ENCODE measurements around the gene FCHO2. TPM values are rescaled to one million over a fixed set of nuclear protein-coding genes. Genes with fewer than 3 reads are reported as not detected.

FCHO2 gene
- total RNA-seq, 4 donors from 2014 or later: 24.9 to 37.5 (median 30.7) TPM

- Histone ChIP-seq H3K9me3 (peaks cover 0 to 7% (median 0%) of the 10 kb centered on the region in 4 donors), H3K4me3 (no peak overlapping the region), H3K27me3 (peaks cover 0 to 26% of the 10 kb centered on the region in 2 donors), H3K4me1 (peaks cover 0 to 17% (median 7%) of the 10 kb centered on the region in 4 donors), H3K36me3 (no peaks in the 10 kb centered on the region), H3K27ac (peak overlapping the region in 1 of 4 donors; percentile 19)
- WGBS, 2 donors: 72 to 73% methylated on average over 5 of the region's 5 CpGs
- no peak for DNase-seq (ENCODE audit: low spot score in 2 of 2)
- TF ChIP-seq CTCF (IDR thresholded peaks at IDR 0.05): no peak
- no peak for TF ChIP-seq EP300 (IDR thresholded peaks at IDR 0.05)
Measured at GRCh38 chr5:73118391-73118973, 162.6 kb downstream of the FCHO2 start.

GRCh38 chr5:73119451-73120157 lies 163.8 kb downstream of the FCHO2 start:
- Histone ChIP-seq H3K9me3 (peaks cover 0 to 7% (median 0%) of the 10 kb centered on the region in 4 donors), H3K4me3 (peak overlapping the region; percentile 3 to 62 (median 36)), H3K36me3 (no peaks in the 10 kb centered on the region), H3K27ac (peak overlapping the region in 2 of 4 donors; percentile 16 to 82), H3K27me3 (peaks cover 0 to 26% of the 10 kb centered on the region in 2 donors), H3K4me1 (peaks cover 0 to 17% (median 7%) of the 10 kb centered on the region in 4 donors)
- DNase-seq (ENCODE audit: low spot score in 2 of 2): no peak
- no peak for TF ChIP-seq EP300 (IDR thresholded peaks at IDR 0.05)
- 39 to 50% methylated on average over 23 to 25 of the region's 40 CpGs for WGBS, 2 donors

GRCh38 chr5:73120222-73121118 lies 164.6 kb downstream of the FCHO2 start, which contains the start of gene TMEM171:
TSS of gene TMEM171 (plus strand) at chr5:73120575. CDS start at chr5:73123374, 2,799 bp downstream.
- Histone ChIP-seq H3K4me1 (peaks cover 0 to 17% (median 7%) of the 10 kb centered on the region in 4 donors), H3K4me3 (peak within 1 kb of the TSS; percentile 3 to 62 (median 36)), H3K27ac (peak within 1 kb of the TSS in 2 of 4 donors; percentile 16 to 82), H3K9me3 (peaks cover 0 to 7% (median 0%) of the 10 kb centered on the region in 4 donors), H3K27me3 (peaks cover 0 to 26% of the 10 kb centered on the region in 2 donors), H3K36me3 (no peaks in the 10 kb centered on the region)
- DNase-seq (ENCODE audit: low spot score in 2 of 2): no peak
- no peak for TF ChIP-seq CTCF (IDR thresholded peaks at IDR 0.05)
- no peak for TF ChIP-seq POLR2A (IDR thresholded peaks at IDR 0.05)
- no peak for TF ChIP-seq EP300 (IDR thresholded peaks at IDR 0.05)
- 0 to 2% methylated on average over 34 to 45 of the region's 94 CpGs for WGBS, 2 donors

GRCh38 chr5:73121119-73121463 lies 165.2 kb downstream of the FCHO2 start:
- no peaks in the 10 kb centered on the region for H3K36me3 ChIP-seq
- peaks cover 0 to 7% (median 0%) of the 10 kb centered on the region in 4 donors for H3K9me3 ChIP-seq
- H3K27ac ChIP-seq: peak overlapping the region in 1 of 4 donors; percentile 82
- peak overlapping the region in 2 of 4 donors; percentile 31 to 62 for H3K4me3 ChIP-seq
- H3K27me3 ChIP-seq: peaks cover 0 to 26% of the 10 kb centered on the region in 2 donors
- WGBS, 2 donors: 37 to 43% methylated on average over 6 of the region's 6 CpGs
- TF ChIP-seq POLR2A (IDR thresholded peaks at IDR 0.05) (no peak), CTCF (IDR thresholded peaks at IDR 0.05) (no peak), EP300 (IDR thresholded peaks at IDR 0.05) (no peak)
- no peak for DNase-seq (ENCODE audit: low spot score in 2 of 2)
- H3K4me1 ChIP-seq: peaks cover 0 to 17% (median 7%) of the 10 kb centered on the region in 4 donors

Measured in tibial nerve (tissue), 4 donors.